Nephron progenitor cell (in vitro differentiated cells): Measurements from ENCODE around the gene LHPP.
A peak's percentile ranks its signal among the peaks of the same experiment; 100 is the strongest.

Experiments used
- DNase-seq: peaks from one replicate; pipeline ENCODE4 v3.0.0; 2021
- H3K27ac Mint-ChIP-seq: 2 replicates; pipeline ENCODE4 v1.8.0; 2021; ENCODE audit warnings: mild to moderate bottlenecking, moderate library complexity, mixed read lengths
- H3K27me3 Mint-ChIP-seq: 2 replicates; pipeline ENCODE4 v1.8.0; 2021; ENCODE audit warnings: mild to moderate bottlenecking, low read depth, mixed read lengths; ENCODE audit not compliant: poor library complexity
- H3K36me3 Mint-ChIP-seq: 2 replicates; pipeline ENCODE4 v1.8.0; 2021; ENCODE audit warnings: low read depth, mixed read lengths
- H3K4me1 Mint-ChIP-seq: 2 replicates; pipeline ENCODE4 v1.8.0; 2021; ENCODE audit warnings: mixed read lengths
- H3K4me3 Mint-ChIP-seq: 2 replicates; pipeline ENCODE4 v1.8.0; 2021; ENCODE audit warnings: mild to moderate bottlenecking, moderate library complexity, mixed read lengths
- H3K9me3 Mint-ChIP-seq: 2 replicates; pipeline ENCODE4 v1.8.0; 2021; ENCODE audit warnings: mild to moderate bottlenecking, moderate library complexity, mixed read lengths
- CTCF ChIP-seq: fragments of 200-600 bp; sonication (generic); IDR thresholded peaks from 2 replicates; pipeline ENCODE4 v1.5.0; 2021; ENCODE audit warnings: antibody characterized with exemption

Gene LHPP

GRCh38 chr10:124455441-124455840, 6.2 kb upstream of the LHPP start:
- no peak for TF ChIP-seq CTCF
- peaks cover 25% of the 10 kb centered on the region for H3K4me1 Mint-ChIP-seq
- H3K27me3 Mint-ChIP-seq, result peaks cover 62% of the 10 kb centered on the region
- H3K36me3 Mint-ChIP-seq, result no peaks in the 10 kb centered on the region
- H3K27ac Mint-ChIP-seq, result no peak overlapping the region
- H3K9me3 Mint-ChIP-seq, result no peaks in the 10 kb centered on the region
- no peak for DNase-seq
- no peak overlapping the region for H3K4me3 Mint-ChIP-seq

GRCh38 chr10:124458473-124458872, 3.1 kb upstream of the LHPP start:
- H3K4me1 Mint-ChIP-seq, result peaks cover 14% of the 10 kb centered on the region
- H3K27ac Mint-ChIP-seq, result no peak overlapping the region
- no peaks in the 10 kb centered on the region for H3K9me3 Mint-ChIP-seq
- no peaks in the 10 kb centered on the region for H3K36me3 Mint-ChIP-seq
- peaks cover 32% of the 10 kb centered on the region for H3K27me3 Mint-ChIP-seq
- H3K4me3 Mint-ChIP-seq, result no peak overlapping the region
- TF ChIP-seq CTCF, result no peak
- no peak for DNase-seq

GRCh38 chr10:124458889-124459288, 2.7 kb upstream of the LHPP start:
- no peak overlapping the region for H3K4me3 Mint-ChIP-seq
- no peaks in the 10 kb centered on the region for H3K9me3 Mint-ChIP-seq

GRCh38 chr10:124459395-124459794, 2.2 kb upstream of the LHPP start:
- no peak for DNase-seq
- Mint-ChIP-seq H3K9me3 (no peaks in the 10 kb centered on the region), H3K4me3 (no peak overlapping the region), H3K27ac (no peak overlapping the region), H3K36me3 (no peaks in the 10 kb centered on the region), H3K4me1 (peaks cover 19% of the 10 kb centered on the region), H3K27me3 (peaks cover 23% of the 10 kb centered on the region)
- TF ChIP-seq CTCF, result no peak

More at GRCh38 chr10:124458889-124459288, 2.7 kb upstream of the LHPP start:
- no peak for TF ChIP-seq CTCF
- H3K27ac Mint-ChIP-seq, result no peak overlapping the region
- H3K36me3 Mint-ChIP-seq, result no peaks in the 10 kb centered on the region
- peaks cover 14% of the 10 kb centered on the region for H3K4me1 Mint-ChIP-seq
- no peak for DNase-seq
- peaks cover 28% of the 10 kb centered on the region for H3K27me3 Mint-ChIP-seq

- no peaks in the 10 kb centered on the region for H3K36me3 Mint-ChIP-seq
- peaks cover 26% of the 10 kb centered on the region for H3K4me1 Mint-ChIP-seq
- TF ChIP-seq CTCF, result no peak
- H3K9me3 Mint-ChIP-seq, result no peaks in the 10 kb centered on the region
- no peak overlapping the region for H3K4me3 Mint-ChIP-seq
- no peak overlapping the region for H3K27ac Mint-ChIP-seq
- H3K27me3 Mint-ChIP-seq, result peaks cover 18% of the 10 kb centered on the region
- DNase-seq, result no peak
Observed at GRCh38 chr10:124460144-124460543, 1.5 kb upstream of the LHPP start.

- Mint-ChIP-seq H3K4me3 (peak overlapping the region; percentile 87), H3K9me3 (no peaks in the 10 kb centered on the region), H3K27me3 (peaks cover 6% of the 10 kb centered on the region), H3K36me3 (no peaks in the 10 kb centered on the region), H3K27ac (peak overlapping the region; percentile 54), H3K4me1 (peaks cover 29% of the 10 kb centered on the region)
- no peak for TF ChIP-seq CTCF
- DNase-seq, result no peak
Observed at GRCh38 chr10:124462348-124462695, 699 bp downstream of the LHPP start.
